ENCODE results near the gene ADAM12. TPM values are rescaled to one million over a fixed set of nuclear protein-coding genes. Genes with fewer than 3 reads are reported as not detected.

The ADAM12 gene
- total and polyA plus RNA-seq, 10 of the 15 experiments (the other 5 are each of a cell fraction or from before 2014, with no cell fraction given) = under 0.01 to 0.62 (median 0.04) TPM; not detected in 5

DNA sequence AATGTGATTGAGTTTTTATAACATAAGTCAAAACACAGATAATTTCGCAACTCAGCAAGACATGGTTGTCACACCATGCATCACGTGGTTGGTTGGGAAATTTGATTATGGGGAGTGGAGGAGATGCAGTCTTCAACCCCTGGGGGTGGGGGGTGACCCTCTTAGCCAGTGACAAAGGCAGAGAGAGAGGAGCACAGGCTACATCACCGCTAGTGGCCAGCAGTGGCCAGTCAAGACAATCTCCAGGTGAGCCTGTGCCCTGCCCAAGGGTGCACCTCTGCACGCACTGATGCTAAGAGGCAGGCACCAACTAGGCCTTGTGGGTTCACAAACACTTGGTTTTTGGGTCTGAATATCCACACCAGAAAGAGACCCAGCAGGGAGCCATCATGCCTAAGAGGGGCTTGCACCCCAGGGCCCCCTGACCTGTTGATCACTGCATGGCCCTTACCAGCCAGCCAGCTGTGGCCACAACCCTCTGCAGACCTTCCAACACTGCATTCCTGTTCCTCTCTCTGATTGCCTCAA, 247.5 kb downstream of the ADAM12 start:
- ChIA-PET RAD21 (ENCODE audit: unreplicated experiment) (no interaction called here), POLR2A (no interaction called here), SMC1A (ENCODE audit: uncharacterized antibody, unreplicated experiment) (no interaction called here), CTCF (no interaction called here)
- H3K4me3 ChIP-seq = no peak overlapping the region
- H3K9me3 ChIP-seq (replicated peaks; ENCODE audit: control insufficient read depth, insufficient read depth, low read length) = no peaks in the 10 kb centered on the region
- no peak overlapping the region for H2AFZ ChIP-seq (ENCODE audit: control insufficient read depth, low read depth, low read length)
- H4K20me1 ChIP-seq (ENCODE audit: control insufficient read depth, insufficient read depth) = no peaks in the 10 kb centered on the region
- H3K9ac ChIP-seq (ENCODE audit: control insufficient read depth, insufficient read depth, low read length) = no peak overlapping the region
- no peak for ATAC-seq
- no peaks in the 10 kb centered on the region for H3K36me3 ChIP-seq (ENCODE audit: control insufficient read depth in 2 of 2, insufficient read depth in 2 of 2, low read length in 1 of 2)
- intact Hi-C loops (cut with micrococcal nuclease; ENCODE audit: unreplicated experiment) = no loop called here
- 42% methylated on average over 4 of the region's 4 CpGs for WGBS (ENCODE audit: insufficient coverage, insufficient replicate concordance, low lambda C conversion rate, missing lambda C conversion rate)
- BruUV-seq (replicated peaks) = no TSS peak
- H3K4me2 ChIP-seq (ENCODE audit: control insufficient read depth, insufficient read depth) = no peak overlapping the region
- H3K27me3 ChIP-seq (replicated peaks in 1 of 2; ENCODE audit: control insufficient read depth in 2 of 2, insufficient read depth in 2 of 2, low read length in 1 of 2) = no peaks in the 10 kb centered on the region
- no peak for FAIRE-seq
- no peak for DNase-seq (ENCODE audit: low read depth, low spot score)
- H3K79me2 ChIP-seq (ENCODE audit: control insufficient read depth, insufficient read depth, low read length) = no peaks in the 10 kb centered on the region
- in situ Hi-C loops (cut with MboI) = no loop called here
- no peaks in the 10 kb centered on the region for H3K4me1 ChIP-seq (ENCODE audit: control insufficient read depth, insufficient read depth, low read length)
- no peak overlapping the region for H3K27ac ChIP-seq (ENCODE audit: control insufficient read depth, insufficient read depth)
- TF ChIP-seq GABPA (IDR thresholded peaks at IDR 0.05; ENCODE audit: low read depth) (no peak), NBN (IDR thresholded peaks at IDR 0.05) (no peak), CREB1 (IDR thresholded peaks at IDR 0.05; ENCODE audit: low read depth) (no peak), SMARCA5 (IDR thresholded peaks at IDR 0.05) (no peak), YBX1 (IDR thresholded peaks at IDR 0.05) (no peak), NFIC (IDR thresholded peaks at IDR 0.05; ENCODE audit: low read depth, low read length) (no peak), MEF2A (IDR thresholded peaks at IDR 0.05; ENCODE audit: insufficient read depth, low read depth, low read length) (no peak)
- TF ChIP-seq, protein P1, sequence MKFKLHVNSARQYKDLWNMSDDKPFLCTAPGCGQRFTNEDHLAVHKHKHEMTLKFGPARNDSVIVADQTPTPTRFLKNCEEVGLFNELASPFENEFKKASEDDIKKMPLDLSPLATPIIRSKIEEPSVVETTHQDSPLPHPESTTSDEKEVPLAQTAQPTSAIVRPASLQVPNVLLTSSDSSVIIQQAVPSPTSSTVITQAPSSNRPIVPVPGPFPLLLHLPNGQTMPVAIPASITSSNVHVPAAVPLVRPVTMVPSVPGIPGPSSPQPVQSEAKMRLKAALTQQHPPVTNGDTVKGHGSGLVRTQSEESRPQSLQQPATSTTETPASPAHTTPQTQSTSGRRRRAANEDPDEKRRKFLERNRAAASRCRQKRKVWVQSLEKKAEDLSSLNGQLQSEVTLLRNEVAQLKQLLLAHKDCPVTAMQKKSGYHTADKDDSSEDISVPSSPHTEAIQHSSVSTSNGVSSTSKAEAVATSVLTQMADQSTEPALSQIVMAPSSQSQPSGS (IDR thresholded peaks at IDR 0.05; ENCODE audit: low read length) = no peak

Measured in GM12878 (cell line).